Measurements from ENCODE around the gene MAN2B1. TPM values are rescaled to one million over a fixed set of nuclear protein-coding genes. Genes with fewer than 3 reads are reported as not detected.

MAN2B1 gene
- total and polyA plus RNA-seq, 2 donors from 2014 or later = 63.9 to 90.5 TPM

- Histone ChIP-seq H3K27ac (ENCODE audit: low read depth in 2 of 2, low read length in 2 of 2) (no peak overlapping the region), H3K36me3 (ENCODE audit: control insufficient read depth in 2 of 3, insufficient read depth in 3 of 3, low read length in 3 of 3) (peaks cover 0 to 5% (median 2%) of the 10 kb centered on the region in 3 donors), H3K27me3 (ENCODE audit: control insufficient read depth, insufficient read depth, low read length) (no peaks in the 10 kb centered on the region), H3K9me3 (ENCODE audit: control insufficient read depth in 2 of 3, insufficient read depth in 1 of 3, low read length in 3 of 3) (no peaks in the 10 kb centered on the region), H3K4me3 (ENCODE audit: low read length in 3 of 3) (no peak overlapping the region), H3K4me1 (ENCODE audit: control insufficient read depth in 2 of 3, insufficient read depth in 2 of 3, low read depth in 1 of 3, low read length in 3 of 3) (peaks cover 0 to 5% (median 2%) of the 10 kb centered on the region in 3 donors), H3K9ac (ENCODE audit: low read length in 3 of 3) (no peak overlapping the region)
- FAIRE-seq (no peak), DNase-seq (no peak)
- intact Hi-C loops (cut with DNase I) = no loop called here
- TF ChIP-seq CTCF (IDR thresholded peaks at IDR 0.05; ENCODE audit: borderline replicate concordance, extremely low read depth, insufficient read depth) = no peak
These were observed 58.9 kb downstream of the MAN2B1 start for GRCh38 chr19:12607631-12608030.

- no peaks in the 10 kb centered on the region for H3K27me3 ChIP-seq (ENCODE audit: control insufficient read depth, insufficient read depth, low read length)
- FAIRE-seq = no peak
- peaks cover 0 to 5% (median 2%) of the 10 kb centered on the region in 3 donors for H3K36me3 ChIP-seq (ENCODE audit: control insufficient read depth in 2 of 3, insufficient read depth in 3 of 3, low read length in 3 of 3)
- DNase-seq = no peak
- no peak for TF ChIP-seq CTCF (IDR thresholded peaks at IDR 0.05; ENCODE audit: borderline replicate concordance, extremely low read depth, insufficient read depth)
- no peak overlapping the region for H3K27ac ChIP-seq (ENCODE audit: low read depth in 2 of 2, low read length in 2 of 2)
- intact Hi-C loops (cut with DNase I) = no loop called here
- H3K9me3 ChIP-seq (ENCODE audit: control insufficient read depth in 2 of 3, insufficient read depth in 1 of 3, low read length in 3 of 3) = no peaks in the 10 kb centered on the region
- H3K4me1 ChIP-seq (ENCODE audit: control insufficient read depth in 2 of 3, insufficient read depth in 2 of 3, low read depth in 1 of 3, low read length in 3 of 3) = peaks cover 0 to 5% (median 0%) of the 10 kb centered on the region in 3 donors
- H3K4me3 ChIP-seq (ENCODE audit: low read length in 3 of 3) = no peak overlapping the region
- H3K9ac ChIP-seq (ENCODE audit: low read length in 3 of 3) = no peak overlapping the region
These were observed 59.7 kb downstream of the MAN2B1 start for GRCh38 chr19:12606796-12607195.

DNA sequence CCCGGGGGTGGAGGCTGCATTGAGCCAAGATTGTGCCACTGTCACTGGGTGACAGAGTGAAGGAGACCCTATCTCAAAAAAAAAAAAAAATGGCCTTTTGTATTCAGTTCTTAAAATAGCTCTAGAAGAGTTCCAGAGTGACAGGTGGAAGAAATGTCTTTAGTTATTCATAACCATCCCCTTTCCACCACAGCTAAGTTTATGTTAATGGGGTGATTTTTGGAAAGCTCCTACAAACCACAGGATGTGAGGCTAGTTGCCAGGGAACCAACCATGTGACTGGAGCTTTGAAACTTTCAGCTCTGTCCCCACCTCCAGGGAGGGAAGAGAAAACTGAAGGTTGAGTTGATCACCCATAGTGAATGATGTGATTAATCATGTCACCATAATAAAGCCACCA is 62.8 kb downstream of the MAN2B1 start:
- TF ChIP-seq CTCF (IDR thresholded peaks at IDR 0.05; ENCODE audit: borderline replicate concordance, extremely low read depth, insufficient read depth) = no peak
- no peak overlapping the region for H3K27ac ChIP-seq (ENCODE audit: low read depth in 2 of 2, low read length in 2 of 2)
- H3K9me3 ChIP-seq (ENCODE audit: control insufficient read depth in 2 of 3, insufficient read depth in 1 of 3, low read length in 3 of 3) = no peaks in the 10 kb centered on the region
- H3K9ac ChIP-seq (ENCODE audit: low read length in 3 of 3) = no peak overlapping the region
- no peak for FAIRE-seq
- no peaks in the 10 kb centered on the region for H3K4me1 ChIP-seq (ENCODE audit: control insufficient read depth in 2 of 3, insufficient read depth in 2 of 3, low read depth in 1 of 3, low read length in 3 of 3)
- H3K4me3 ChIP-seq (ENCODE audit: low read length in 3 of 3) = no peak overlapping the region
- H3K36me3 ChIP-seq (ENCODE audit: control insufficient read depth in 2 of 3, insufficient read depth in 3 of 3, low read length in 3 of 3) = peaks cover 0 to 5% (median 2%) of the 10 kb centered on the region in 3 donors
- H3K27me3 ChIP-seq (ENCODE audit: control insufficient read depth, insufficient read depth, low read length) = no peaks in the 10 kb centered on the region
- DNase-seq = no peak
- intact Hi-C loops (cut with DNase I) = no loop called here

- Histone ChIP-seq H3K4me1 (ENCODE audit: control insufficient read depth in 2 of 3, insufficient read depth in 2 of 3, low read depth in 1 of 3, low read length in 3 of 3) (no peaks in the 10 kb centered on the region), H3K9ac (ENCODE audit: low read length in 3 of 3) (no peak overlapping the region), H3K9me3 (ENCODE audit: control insufficient read depth in 2 of 3, insufficient read depth in 1 of 3, low read length in 3 of 3) (no peaks in the 10 kb centered on the region), H3K27me3 (ENCODE audit: control insufficient read depth, insufficient read depth, low read length) (no peaks in the 10 kb centered on the region), H3K36me3 (ENCODE audit: control insufficient read depth in 2 of 3, insufficient read depth in 3 of 3, low read length in 3 of 3) (no peaks in the 10 kb centered on the region), H3K4me3 (ENCODE audit: low read length in 3 of 3) (no peak overlapping the region), H3K27ac (ENCODE audit: low read depth in 2 of 2, low read length in 2 of 2) (no peak overlapping the region)
- FAIRE-seq (no peak), DNase-seq (no peak)
- intact Hi-C loops (cut with DNase I) = no loop called here
- no peak for TF ChIP-seq CTCF (IDR thresholded peaks at IDR 0.05; ENCODE audit: borderline replicate concordance, extremely low read depth, insufficient read depth)
These were observed 68.9 kb downstream of the MAN2B1 start for GRCh38 chr19:12597594-12597993.
